Fibroblast of lung (primary cell): ENCODE data around the gene ACTL7A. TPM values are rescaled to one million over a fixed set of nuclear protein-coding genes. Genes with fewer than 3 reads are reported as not detected.

ENCODE experiments used
- DNase-seq, 2 donors: peaks; one replicate each; pipeline versions ENCODE4 v3.0.0 to v3.0.0-alpha.2; 2010; ENCODE audit warnings: low read depth in 2 of 2
- H2AFZ ChIP-seq: 2 replicates; pipeline ENCODE4 v1.5.1; 2012; ENCODE audit warnings: low read length, control low read depth, inconsistent platforms
- H3K27ac ChIP-seq: 2 replicates; pipeline ENCODE4 v1.5.1; 2011; ENCODE audit warnings: low read length, control low read depth; ENCODE audit not compliant: insufficient read depth
- H3K27me3 ChIP-seq: 2 replicates; pipeline ENCODE4 v1.5.1; 2011; ENCODE audit warnings: mild to moderate bottlenecking, low read length; ENCODE audit not compliant: control insufficient read depth, insufficient read depth
- H3K36me3 ChIP-seq: 2 replicates; pipeline ENCODE4 v1.5.1; 2011; ENCODE audit warnings: low read length; ENCODE audit not compliant: control insufficient read depth, insufficient read depth
- H3K4me1 ChIP-seq: 2 replicates; pipeline ENCODE4 v1.5.1; 2011; ENCODE audit warnings: low read length; ENCODE audit not compliant: control insufficient read depth, insufficient read depth; ENCODE audit errors: extremely low read depth
- H3K4me2 ChIP-seq: 2 replicates; pipeline ENCODE4 v1.5.1; 2011; ENCODE audit warnings: low read length, control low read depth; ENCODE audit not compliant: insufficient read depth; ENCODE audit errors: extremely low read depth
- H3K4me3 ChIP-seq, 4 experiments: fragments of 200-600 bp in 1 of 4; sonication (generic) in 1 of 4; replicated peaks in 1 of 4; 2 replicates each; pipeline ENCODE4 v1.5.1; 2011 to 2016; ENCODE audit warnings: low read length in 4 of 4, low read depth in 3 of 4, mild to moderate bottlenecking in 3 of 4, control low read depth in 2 of 4, inconsistent platforms in 1 of 4, mixed read lengths in 1 of 4; ENCODE audit not compliant: insufficient read depth in 1 of 4; ENCODE audit errors: control extremely low read depth in 1 of 4
- H3K79me2 ChIP-seq: 2 replicates; pipeline ENCODE4 v1.5.1; 2012; ENCODE audit warnings: mild to moderate bottlenecking, low read length, inconsistent platforms; ENCODE audit not compliant: control insufficient read depth, insufficient read depth
- H3K9ac ChIP-seq: 2 replicates; pipeline ENCODE4 v1.5.1; 2011; ENCODE audit warnings: mild to moderate bottlenecking, low read length, control low read depth; ENCODE audit not compliant: insufficient read depth
- H3K9me3 ChIP-seq: 2 replicates; pipeline ENCODE4 v1.5.1; 2012; ENCODE audit warnings: low read depth, low read length; ENCODE audit not compliant: control insufficient read depth, insufficient read depth
- H4K20me1 ChIP-seq: 2 replicates; pipeline ENCODE4 v1.5.1; 2011; ENCODE audit warnings: low read length; ENCODE audit not compliant: control insufficient read depth, insufficient read depth; ENCODE audit errors: extremely low read depth
- EZH2 ChIP-seq: IDR thresholded peaks from 2 replicates; pipeline ENCODE4 v1.5.1; 2012; ENCODE audit warnings: low read length, control low read depth, mild to moderate bottlenecking; ENCODE audit errors: missing control alignments
- polyA plus RNA-seq, 2 donors: library from polyadenylated mRNA; depleted of rRNA in 1 of 2; stranded (reverse) in 1 of 2; unstranded in 1 of 2; fragments of >200 nt; gene quantifications; 2 replicates each; pipeline ENCODE4 v1.2.1, GENCODE V29; 2011 to 2012; ENCODE audit warnings: missing spikeins in 1 of 2
- total RNA-seq: library from RNA; depleted of rRNA; stranded (reverse); fragments of >200 nt; gene quantifications from 2 replicates; pipeline ENCODE4 v1.2.1, GENCODE V29; 2014
- TF ChIP-seq, protein P1 (sequence below), 2 donors: IDR thresholded peaks in 1 of 2; conservative IDR thresholded peaks in 1 of 2; 1 replicate in 1 of 2; 2 replicates in 1 of 2; pipeline ENCODE4 v1.5.1; 2011 to 2012; ENCODE audit warnings: low read length in 2 of 2, control low read depth in 1 of 2, inconsistent platforms in 1 of 2, low read depth in 1 of 2, mild to moderate bottlenecking in 1 of 2

ACTL7A gene
- total and polyA plus RNA-seq, 2 donors (not counting 1 experiment from before 2014, with no cell fraction given), result not detected

DNA sequence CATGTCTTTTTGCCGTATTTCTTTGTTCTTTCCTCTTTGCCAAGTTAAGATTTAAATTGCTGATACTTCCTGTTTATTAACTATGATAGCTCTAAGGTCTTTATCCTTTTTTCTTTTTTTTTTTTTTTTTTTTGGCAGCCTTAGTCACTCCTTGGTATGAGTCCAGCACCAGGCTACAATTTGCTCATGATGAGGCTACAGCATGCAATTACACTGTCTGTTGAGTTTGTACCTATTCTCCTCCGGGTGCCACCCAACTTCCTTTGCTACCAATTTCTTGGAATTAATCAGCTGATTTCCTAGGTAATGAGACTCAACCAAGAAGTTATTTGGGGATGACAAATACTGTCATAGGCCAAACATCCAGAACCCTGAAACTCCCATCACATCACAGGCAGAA is 31.8 kb upstream of the ACTL7A start:
- Histone ChIP-seq H3K4me2 (no peak overlapping the region), H3K4me3 (no peak overlapping the region), H2AFZ (no peak overlapping the region), H4K20me1 (no peaks in the 10 kb centered on the region), H3K27ac (no peak overlapping the region), H3K36me3 (no peaks in the 10 kb centered on the region), H3K9me3 (no peaks in the 10 kb centered on the region), H3K27me3 (no peaks in the 10 kb centered on the region), H3K4me1 (no peaks in the 10 kb centered on the region), H3K9ac (no peak overlapping the region), H3K79me2 (no peaks in the 10 kb centered on the region)
- no peak for TF ChIP-seq EZH2
- TF ChIP-seq, protein P1, sequence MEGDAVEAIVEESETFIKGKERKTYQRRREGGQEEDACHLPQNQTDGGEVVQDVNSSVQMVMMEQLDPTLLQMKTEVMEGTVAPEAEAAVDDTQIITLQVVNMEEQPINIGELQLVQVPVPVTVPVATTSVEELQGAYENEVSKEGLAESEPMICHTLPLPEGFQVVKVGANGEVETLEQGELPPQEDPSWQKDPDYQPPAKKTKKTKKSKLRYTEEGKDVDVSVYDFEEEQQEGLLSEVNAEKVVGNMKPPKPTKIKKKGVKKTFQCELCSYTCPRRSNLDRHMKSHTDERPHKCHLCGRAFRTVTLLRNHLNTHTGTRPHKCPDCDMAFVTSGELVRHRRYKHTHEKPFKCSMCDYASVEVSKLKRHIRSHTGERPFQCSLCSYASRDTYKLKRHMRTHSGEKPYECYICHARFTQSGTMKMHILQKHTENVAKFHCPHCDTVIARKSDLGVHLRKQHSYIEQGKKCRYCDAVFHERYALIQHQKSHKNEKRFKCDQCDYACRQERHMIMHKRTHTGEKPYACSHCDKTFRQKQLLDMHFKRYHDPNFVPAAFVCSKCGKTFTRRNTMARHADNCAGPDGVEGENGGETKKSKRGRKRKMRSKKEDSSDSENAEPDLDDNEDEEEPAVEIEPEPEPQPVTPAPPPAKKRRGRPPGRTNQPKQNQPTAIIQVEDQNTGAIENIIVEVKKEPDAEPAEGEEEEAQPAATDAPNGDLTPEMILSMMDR (conservative IDR thresholded peaks at IDR 0.05 in 1 of 2, IDR thresholded peaks at IDR 0.05 in 1 of 2; ENCODE audit: low read depth in 1 of 2, low read length in 2 of 2), result no peak
- DNase-seq, result no peak

DNA sequence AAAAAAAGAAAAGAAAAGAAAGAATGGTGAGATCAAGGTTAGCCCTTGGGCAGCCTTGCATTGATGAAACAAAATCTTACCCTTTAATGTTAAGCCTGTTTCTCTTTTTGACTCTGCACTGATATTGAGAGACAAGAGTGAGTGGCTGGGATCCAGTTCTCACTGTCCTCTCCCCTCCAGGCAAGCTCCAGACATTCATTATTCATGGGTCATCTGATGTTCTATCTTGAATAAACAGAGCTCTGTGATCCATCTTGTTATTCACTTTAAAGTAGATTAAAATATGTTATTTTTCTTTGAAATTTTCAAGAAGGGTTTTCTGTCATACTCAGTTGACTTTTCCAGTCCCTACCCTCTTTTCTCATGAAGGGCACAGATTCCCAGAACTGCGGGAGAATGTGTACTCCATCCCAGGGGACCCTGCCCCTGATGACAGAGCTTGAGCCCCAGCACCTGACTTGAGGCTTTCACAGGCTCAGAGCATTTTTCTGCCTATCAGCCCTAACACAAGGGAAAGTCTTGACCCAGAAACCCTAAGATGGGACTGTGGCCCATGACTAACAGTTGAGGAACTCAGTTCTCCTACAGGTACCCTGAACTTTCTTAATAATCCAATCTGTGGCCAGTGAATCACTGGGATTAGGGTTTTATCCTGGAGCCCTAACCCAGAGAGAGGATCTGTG is 30.4 kb upstream of the ACTL7A start:
- Histone ChIP-seq H3K4me3 (no peak overlapping the region), H2AFZ (no peak overlapping the region), H4K20me1 (no peaks in the 10 kb centered on the region), H3K79me2 (no peaks in the 10 kb centered on the region), H3K9me3 (no peaks in the 10 kb centered on the region), H3K4me2 (no peak overlapping the region), H3K4me1 (no peaks in the 10 kb centered on the region), H3K9ac (no peak overlapping the region), H3K27me3 (no peaks in the 10 kb centered on the region), H3K27ac (no peak overlapping the region), H3K36me3 (no peaks in the 10 kb centered on the region)
- TF ChIP-seq, protein P1 (conservative IDR thresholded peaks at IDR 0.05 in 1 of 2, IDR thresholded peaks at IDR 0.05 in 1 of 2; ENCODE audit: low read depth in 1 of 2, low read length in 2 of 2), result no peak
- no peak for TF ChIP-seq EZH2
- no peak for DNase-seq

DNA sequence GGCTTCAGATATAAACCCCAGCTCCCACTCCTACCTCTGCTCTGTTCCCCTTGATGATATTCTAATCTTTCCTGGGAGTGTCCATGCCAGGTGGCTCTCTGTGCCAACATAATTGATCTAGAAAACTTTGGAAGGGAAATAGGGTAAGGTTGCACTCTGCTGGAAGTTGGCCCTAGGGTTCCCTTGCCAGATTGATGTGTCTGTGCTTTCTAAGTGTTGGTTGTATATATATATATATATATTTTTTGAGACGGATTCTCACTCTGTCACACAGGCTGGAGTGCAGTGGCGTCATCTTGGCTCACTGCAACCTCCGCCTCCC is 29.9 kb upstream of the ACTL7A start:
- Histone ChIP-seq H3K4me1 (no peaks in the 10 kb centered on the region), H3K36me3 (no peaks in the 10 kb centered on the region), H3K4me3 (no peak overlapping the region), H3K4me2 (no peak overlapping the region), H2AFZ (no peak overlapping the region), H3K27ac (no peak overlapping the region), H3K79me2 (no peaks in the 10 kb centered on the region), H3K27me3 (no peaks in the 10 kb centered on the region), H4K20me1 (no peaks in the 10 kb centered on the region), H3K9ac (no peak overlapping the region), H3K9me3 (no peaks in the 10 kb centered on the region)
- no peak for DNase-seq
- TF ChIP-seq EZH2, result no peak
- TF ChIP-seq, protein P1 (conservative IDR thresholded peaks at IDR 0.05 in 1 of 2, IDR thresholded peaks at IDR 0.05 in 1 of 2; ENCODE audit: low read depth in 1 of 2, low read length in 2 of 2), result no peak
